Measurements from ENCODE around the gene WFDC10B. TPM values are rescaled to one million over a fixed set of nuclear protein-coding genes. Genes with fewer than 3 reads are reported as not detected.

Gene WFDC10B
- total and polyA plus RNA-seq, 10 of the 15 experiments (the other 5 are each of a cell fraction or from before 2014, with no cell fraction given), result not detected

- BruUV-seq (replicated peaks), result no TSS peak
- in situ Hi-C loops (cut with MboI), result no loop called here
- Histone ChIP-seq H3K27ac (ENCODE audit: control insufficient read depth, insufficient read depth) (no peak overlapping the region), H2AFZ (ENCODE audit: control insufficient read depth, low read depth, low read length) (no peak overlapping the region), H3K4me1 (ENCODE audit: control insufficient read depth, insufficient read depth, low read length) (no peaks in the 10 kb centered on the region), H3K9ac (ENCODE audit: control insufficient read depth, insufficient read depth, low read length) (no peak overlapping the region), H3K4me3 (no peak overlapping the region), H3K27me3 (replicated peaks in 1 of 2; ENCODE audit: control insufficient read depth in 2 of 2, insufficient read depth in 2 of 2, low read length in 1 of 2) (no peaks in the 10 kb centered on the region; a peak in 1 of 4 replicates), H3K79me2 (ENCODE audit: control insufficient read depth, insufficient read depth, low read length) (no peaks in the 10 kb centered on the region), H3K9me3 (replicated peaks; ENCODE audit: control insufficient read depth, insufficient read depth, low read length) (no peaks in the 10 kb centered on the region), H4K20me1 (ENCODE audit: control insufficient read depth, insufficient read depth) (no peaks in the 10 kb centered on the region), H3K36me3 (ENCODE audit: control insufficient read depth in 2 of 2, insufficient read depth in 2 of 2, low read length in 1 of 2) (no peaks in the 10 kb centered on the region), H3K4me2 (ENCODE audit: control insufficient read depth, insufficient read depth) (no peak overlapping the region; the same call in 1 of the 2 replicates)
- POLR2A ChIA-PET, result no interaction called here
- CTCF ChIA-PET, result no interaction called here
- intact Hi-C loops (cut with micrococcal nuclease; ENCODE audit: unreplicated experiment), result no loop called here
- ATAC-seq, result peak; percentile 58
- 42% methylated on average over 3 of the region's 3 CpGs for WGBS (ENCODE audit: insufficient coverage, insufficient replicate concordance, low lambda C conversion rate, missing lambda C conversion rate)
- TF ChIP-seq IRF4 (IDR thresholded peaks at IDR 0.05; ENCODE audit: low read depth, low read length) (0 out of 2 replicates have a peak, but pooled peaks have one; percentile 10), NFIC (IDR thresholded peaks at IDR 0.05; ENCODE audit: low read depth, low read length) (0 out of 2 replicates have a peak, but pooled peaks have one; percentile 28), JUNB (IDR thresholded peaks at IDR 0.05) (peak; percentile 70), HSF1 (IDR thresholded peaks at IDR 0.05; ENCODE audit: low read depth, low read length) (no peak), ATF2 (IDR thresholded peaks at IDR 0.05; ENCODE audit: low read length) (0 out of 2 replicates have a peak, but pooled peaks have one; percentile 30), ZBED1 (IDR thresholded peaks at IDR 0.05; ENCODE audit: borderline replicate concordance) (no peak), IKZF2 (IDR thresholded peaks at IDR 0.05) (peak in 1 of 2 experiments; percentile 16; a peak in 1 of 4 replicates), RUNX3 (IDR thresholded peaks at IDR 0.05; ENCODE audit: low read length) (peak; percentile 62; the same call in 1 of the 2 replicates)
- no peak for FAIRE-seq
- RAD21 ChIA-PET (ENCODE audit: unreplicated experiment), result no interaction called here
- SMC1A ChIA-PET (ENCODE audit: uncharacterized antibody, unreplicated experiment), result no interaction called here
- peak; percentile 13 for DNase-seq (ENCODE audit: low read depth, low spot score)
Measured at GRCh38 chr20:45752746-45753145, 47.9 kb upstream of the WFDC10B start.

Measured in GM12878 (cell line).